Smooth muscle cell (in vitro differentiated cells): Measurements from ENCODE around the gene FRRS1L. TPM values are rescaled to one million over a fixed set of nuclear protein-coding genes. Genes with fewer than 3 reads are reported as not detected.

Experiments used
- DNase-seq: peaks from one replicate; lab custom pipeline; 2025; ENCODE audit not compliant: unreplicated experiment; lab: John Stamatoyannopoulos, UW
- H2AFZ ChIP-seq: fragments of 200-600 bp; sonication (generic); 2 replicates; pipeline ENCODE4 v1.6.0; 2016; ENCODE audit warnings: antibody characterized with exemption, low read depth, mild to moderate bottlenecking
- H3F3A ChIP-seq: fragments of 200-600 bp; sonication (generic); 2 replicates; pipeline ENCODE4 v1.6.0; 2017; ENCODE audit warnings: antibody characterized with exemption, low read depth
- H3K27ac ChIP-seq: fragments of 200-600 bp; sonication (generic); 2 replicates; pipeline ENCODE4 v1.5.1; 2016; ENCODE audit warnings: low read depth, mild to moderate bottlenecking
- H3K27me3 ChIP-seq: fragments of 200-600 bp; sonication (generic); 2 replicates; pipeline ENCODE4 v1.6.1; 2016; ENCODE audit warnings: low read depth, mild to moderate bottlenecking
- H3K36me3 ChIP-seq: fragments of 200-600 bp; sonication (generic); 2 replicates; pipeline ENCODE4 v1.5.1; 2016; ENCODE audit warnings: low read depth
- H3K4me1 ChIP-seq: fragments of 200-600 bp; sonication (generic); 2 replicates; pipeline ENCODE4 v1.5.1; 2016; ENCODE audit warnings: low read depth
- H3K4me2 ChIP-seq: fragments of 200-600 bp; sonication (generic); 2 replicates; pipeline ENCODE4 v1.6.0; 2016; ENCODE audit warnings: mild to moderate bottlenecking
- H3K4me3 ChIP-seq: fragments of 200-600 bp; sonication (generic); 2 replicates; pipeline ENCODE4 v1.5.1; 2016; ENCODE audit warnings: mild to moderate bottlenecking
- H3K79me2 ChIP-seq: fragments of 200-600 bp; sonication (generic); 2 replicates; pipeline ENCODE4 v1.6.0; 2016; ENCODE audit warnings: low read depth, mild to moderate bottlenecking
- H3K9ac ChIP-seq: fragments of 200-600 bp; sonication (generic); 2 replicates; pipeline ENCODE4 v1.6.0; 2016; ENCODE audit warnings: low read depth
- H3K9me3 ChIP-seq: fragments of 200-600 bp; sonication (generic); replicated peaks from 2 replicates; pipeline ENCODE4 v1.5.1; 2016; ENCODE audit warnings: low read depth
- H4K20me1 ChIP-seq: fragments of 200-600 bp; sonication (generic); 2 replicates; pipeline ENCODE4 v1.6.0; 2016; ENCODE audit warnings: low read depth
- WGBS: methylation state at CpG from one replicate; pipeline ENCODE4 v1.1.7; 2016; ENCODE audit warnings: low lambda C conversion rate; 5-methylcytosine and 5-hydroxymethylcytosine counted together
- polyA plus RNA-seq: library from polyadenylated mRNA; unstranded; fragments of >200 nt; fragmentation: Nextera tagmentation; extraction: Ambion mirVana; gene quantifications from 2 replicates; pipeline ENCODE4 v1.2.1, GENCODE V29; 2016
- total RNA-seq: library from RNA; depleted of rRNA; stranded (reverse); fragments of >200 nt; gene quantifications from 2 replicates; pipeline ENCODE4 v1.2.3, GENCODE V29; 2014
- TF ChIP-seq, protein P1 (sequence below): fragments of 200-600 bp; sonication (generic); IDR thresholded peaks from 2 replicates; pipeline ENCODE4 v1.5.1; 2017; ENCODE audit warnings: borderline replicate concordance, mild to moderate bottlenecking, antibody characterized with exemption; ENCODE audit not compliant: insufficient read depth, poor library complexity, severe bottlenecking

The FRRS1L gene
- total and polyA plus RNA-seq, 2 experiments from 2014 or later: 0.36 TPM; not detected in 1

DNA sequence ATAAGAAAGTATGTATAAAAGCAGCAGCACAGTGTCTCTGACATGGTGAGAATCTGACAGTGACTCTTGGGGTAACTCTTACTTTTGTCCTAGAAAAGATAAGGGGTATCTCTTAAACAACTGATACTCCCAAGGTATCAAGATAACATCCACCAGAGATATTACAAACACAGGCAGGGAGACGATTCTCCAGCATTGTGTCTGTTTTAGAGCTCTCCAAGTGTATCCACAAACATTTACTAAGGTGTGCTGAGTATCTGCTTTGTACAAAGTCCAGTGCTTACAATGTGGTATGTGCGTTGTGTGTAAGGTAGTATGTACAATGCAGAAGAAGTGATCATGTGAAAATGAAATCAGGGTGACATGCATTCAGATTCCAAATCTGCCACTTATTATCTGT lies 42.9 kb downstream of the FRRS1L start:
- Histone ChIP-seq H4K20me1 (peaks cover 2% of the 10 kb centered on the region), H3K36me3 (no peaks in the 10 kb centered on the region), H3K9ac (no peak overlapping the region), H3F3A (no peaks in the 10 kb centered on the region), H3K27me3 (no peaks in the 10 kb centered on the region), H3K79me2 (no peaks in the 10 kb centered on the region), H3K4me3 (no peak overlapping the region), H3K4me2 (no peak overlapping the region), H3K9me3 (no peaks in the 10 kb centered on the region), H3K27ac (no peak overlapping the region), H3K4me1 (peaks cover 7% of the 10 kb centered on the region), H2AFZ (no peak overlapping the region)
- 87% methylated on average over 2 of the region's 2 CpGs for WGBS
- TF ChIP-seq, protein P1, sequence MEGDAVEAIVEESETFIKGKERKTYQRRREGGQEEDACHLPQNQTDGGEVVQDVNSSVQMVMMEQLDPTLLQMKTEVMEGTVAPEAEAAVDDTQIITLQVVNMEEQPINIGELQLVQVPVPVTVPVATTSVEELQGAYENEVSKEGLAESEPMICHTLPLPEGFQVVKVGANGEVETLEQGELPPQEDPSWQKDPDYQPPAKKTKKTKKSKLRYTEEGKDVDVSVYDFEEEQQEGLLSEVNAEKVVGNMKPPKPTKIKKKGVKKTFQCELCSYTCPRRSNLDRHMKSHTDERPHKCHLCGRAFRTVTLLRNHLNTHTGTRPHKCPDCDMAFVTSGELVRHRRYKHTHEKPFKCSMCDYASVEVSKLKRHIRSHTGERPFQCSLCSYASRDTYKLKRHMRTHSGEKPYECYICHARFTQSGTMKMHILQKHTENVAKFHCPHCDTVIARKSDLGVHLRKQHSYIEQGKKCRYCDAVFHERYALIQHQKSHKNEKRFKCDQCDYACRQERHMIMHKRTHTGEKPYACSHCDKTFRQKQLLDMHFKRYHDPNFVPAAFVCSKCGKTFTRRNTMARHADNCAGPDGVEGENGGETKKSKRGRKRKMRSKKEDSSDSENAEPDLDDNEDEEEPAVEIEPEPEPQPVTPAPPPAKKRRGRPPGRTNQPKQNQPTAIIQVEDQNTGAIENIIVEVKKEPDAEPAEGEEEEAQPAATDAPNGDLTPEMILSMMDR: no peak
- no peak for DNase-seq

DNA sequence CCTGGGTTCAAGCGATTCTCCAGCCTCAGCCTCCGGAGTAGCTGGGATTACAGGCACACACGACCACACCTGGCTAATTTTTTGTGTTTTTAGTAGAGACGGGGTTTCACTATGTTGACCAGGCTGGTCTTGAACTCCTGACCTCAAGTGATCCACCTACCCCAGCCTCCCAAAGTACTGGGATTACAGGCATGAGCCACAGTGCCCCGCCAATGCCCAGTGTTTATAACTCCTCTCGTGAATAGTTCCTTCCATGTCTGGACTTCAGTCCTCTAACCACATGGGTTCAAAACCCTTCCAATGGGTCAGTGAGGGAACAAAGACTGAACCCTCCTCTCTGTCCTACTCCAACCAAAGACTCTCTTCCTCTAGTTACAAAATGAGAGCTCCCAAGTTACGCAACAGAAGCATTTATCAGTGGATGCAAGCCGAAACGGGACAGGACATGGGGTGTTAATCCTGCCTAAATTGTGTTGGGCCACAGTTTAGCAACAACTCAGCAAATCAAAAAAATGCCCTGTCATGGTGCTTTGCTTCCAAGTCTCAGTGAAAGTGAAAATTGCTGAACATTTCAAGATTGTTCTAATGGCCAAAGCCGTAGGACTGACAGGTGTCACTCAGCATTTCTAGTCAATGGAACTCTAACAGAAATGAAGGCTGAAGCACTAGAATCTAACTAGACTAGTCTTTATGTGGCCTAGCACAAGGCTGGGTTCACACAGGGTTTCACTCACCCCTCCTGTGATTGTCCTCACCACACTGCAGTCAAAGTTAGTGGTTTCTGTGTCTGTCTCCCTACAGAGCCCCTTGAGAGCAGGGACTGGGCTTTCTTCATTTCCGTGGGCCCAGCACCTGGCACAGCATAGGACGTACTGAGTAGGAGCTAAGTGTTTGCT lies 44.1 kb downstream of the FRRS1L start:
- H3K9ac ChIP-seq: no peak overlapping the region
- no peak overlapping the region for H3K27ac ChIP-seq
- H3K4me3 ChIP-seq: no peak overlapping the region
- no peaks in the 10 kb centered on the region for H3K9me3 ChIP-seq
- TF ChIP-seq, protein P1: no peak
- DNase-seq: no peak
- no peaks in the 10 kb centered on the region for H3K27me3 ChIP-seq
- H3K4me2 ChIP-seq: no peak overlapping the region
- peaks cover 3% of the 10 kb centered on the region for H3F3A ChIP-seq
- H2AFZ ChIP-seq: no peak overlapping the region
- H4K20me1 ChIP-seq: peaks cover 13% of the 10 kb centered on the region
- H3K79me2 ChIP-seq: peaks cover 11% of the 10 kb centered on the region
- H3K36me3 ChIP-seq: no peaks in the 10 kb centered on the region
- WGBS: 81% methylated on average over 12 of the region's 12 CpGs
- H3K4me1 ChIP-seq: peaks cover 15% of the 10 kb centered on the region

DNA sequence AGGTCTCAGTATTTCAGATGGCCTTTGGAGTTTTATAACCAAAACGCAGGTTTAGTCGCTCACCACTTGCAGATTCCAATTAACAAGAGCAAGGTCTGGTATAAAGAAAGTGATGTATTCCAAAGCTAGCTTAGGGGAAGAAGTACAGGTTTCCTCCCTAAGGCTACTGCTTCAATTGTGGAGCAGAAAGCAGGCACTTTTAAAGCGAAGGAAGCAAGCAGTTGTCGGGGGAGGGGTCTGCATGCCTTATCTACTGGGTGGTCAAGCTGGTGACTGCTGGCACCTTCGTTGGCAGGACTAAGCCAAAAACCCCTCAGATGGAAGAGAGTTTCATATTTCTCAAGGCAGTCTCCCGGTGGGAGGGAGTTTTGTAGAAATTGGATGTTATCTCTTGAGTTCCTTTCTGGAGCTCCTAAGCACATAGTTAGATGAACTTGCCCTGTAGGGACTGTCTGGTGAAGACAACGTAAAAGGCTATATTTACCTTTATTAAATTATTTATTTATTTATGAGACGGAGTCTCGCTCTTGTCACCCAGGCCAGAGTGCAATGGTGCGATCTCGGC lies 45.7 kb downstream of the FRRS1L start:
- Histone ChIP-seq H3K79me2 (peaks cover 26% of the 10 kb centered on the region), H3K9ac (no peak overlapping the region), H3F3A (peaks cover 3% of the 10 kb centered on the region), H3K9me3 (no peaks in the 10 kb centered on the region), H3K27ac (no peak overlapping the region), H3K36me3 (no peaks in the 10 kb centered on the region), H2AFZ (no peak overlapping the region), H3K4me2 (no peak overlapping the region), H4K20me1 (peaks cover 30% of the 10 kb centered on the region), H3K27me3 (no peaks in the 10 kb centered on the region), H3K4me3 (no peak overlapping the region), H3K4me1 (peaks cover 24% of the 10 kb centered on the region)
- DNase-seq: no peak
- WGBS: 70% methylated on average over 11 of the region's 11 CpGs
- TF ChIP-seq, protein P1: no peak
